Caco-2 (cell line): ENCODE measurements around the gene BMP8A. TPM values are rescaled to one million over a fixed set of nuclear protein-coding genes. Genes with fewer than 3 reads are reported as not detected.

Experiments
- BruUV-seq: library from RNA; stranded (reverse); fragments of 400-500 nt; replicated peaks from 2 replicates; lab custom pipeline; 2021; lab: Mats Ljungman, UMichigan
- CTCF ChIA-PET: fragments of 300-600 bp; sonication (Branson Sonifier 250); formaldehyde crosslinking; loops from one replicate; lab custom pipeline; 2022; ENCODE audit warnings: antibody characterized with exemption; lab: Charles Lee
- POLR2A ChIA-PET: fragments of 300-600 bp; sonication (Branson Sonifier 250); formaldehyde crosslinking; loops from one replicate; lab custom pipeline; 2022; ENCODE audit warnings: antibody characterized with exemption; lab: Charles Lee
- DNase-seq, 2 experiments: peaks; one replicate each; pipeline versions ENCODE4 v3.0.0 to v3.0.0-alpha.2; 2020 to 2022
- H3K27me3 ChIP-seq: replicated peaks from 2 replicates; pipeline ENCODE4 v1.6.0; 2011; ENCODE audit warnings: low read length; ENCODE audit not compliant: control insufficient read depth, insufficient read depth
- H3K36me3 ChIP-seq: 2 replicates; pipeline ENCODE4 v1.5.1; 2011; ENCODE audit warnings: low read length; ENCODE audit not compliant: control insufficient read depth, insufficient read depth
- H3K4me1 ChIP-seq: fragments of 250-450 bp; sonication (Bioruptor Pico); 2 replicates; pipeline ENCODE4 v1.5.1; 2020; ENCODE audit warnings: mild to moderate bottlenecking
- H3K4me3 ChIP-seq: 2 replicates; pipeline ENCODE4 v1.5.1; 2011; ENCODE audit warnings: low read depth, mild to moderate bottlenecking, control low read depth, low read length
- H3K9me3 ChIP-seq: fragments of 250-450 bp; sonication (Bioruptor Pico); 2 replicates; pipeline ENCODE4 v1.5.1; 2020; ENCODE audit warnings: mild to moderate bottlenecking, moderate library complexity
- H3K27ac Mint-ChIP-seq: one replicate; pipeline ENCODE4 v1.8.0; 2022; ENCODE audit warnings: mixed read lengths; ENCODE audit not compliant: unreplicated experiment
- H3K27me3 Mint-ChIP-seq: one replicate; pipeline ENCODE4 v1.8.0; 2022; ENCODE audit warnings: mixed read lengths; ENCODE audit not compliant: insufficient read depth, unreplicated experiment
- H3K36me3 Mint-ChIP-seq: one replicate; pipeline ENCODE4 v1.8.0; 2022; ENCODE audit warnings: mild to moderate bottlenecking, mixed read lengths; ENCODE audit not compliant: insufficient read depth, unreplicated experiment
- H3K4me1 Mint-ChIP-seq: one replicate; pipeline ENCODE4 v1.8.0; 2022; ENCODE audit warnings: low read depth, mixed read lengths; ENCODE audit not compliant: unreplicated experiment
- H3K4me3 Mint-ChIP-seq: one replicate; pipeline ENCODE4 v1.8.0; 2022; ENCODE audit warnings: mild to moderate bottlenecking, moderate library complexity, mixed read lengths; ENCODE audit not compliant: unreplicated experiment
- H3K9me3 Mint-ChIP-seq: one replicate; pipeline ENCODE4 v1.8.0; 2022; ENCODE audit warnings: mixed read lengths; ENCODE audit not compliant: unreplicated experiment
- intact Hi-C: fragments of 100-400 bp; cut with micrococcal nuclease; formaldehyde crosslinking; loops from one replicate; pipeline ENCODE4 v1.10.0; 2022; ENCODE audit not compliant: unreplicated experiment
- total RNA-seq: library from RNA; stranded (reverse); gene quantifications from 2 replicates; pipeline ENCODE4 v1.2.3, GENCODE V29; 2022
- TF ChIP-seq, protein P1 (sequence below), 2 experiments: fragments of 200-600 bp in 1 of 2; IDR thresholded peaks; 1 replicate in 1 of 2; 2 replicates in 1 of 2; pipeline versions ENCODE4 v1.5.1 to v1.8.0; 2011 to 2022; ENCODE audit warnings: antibody characterized with exemption in 1 of 2, control low read depth in 1 of 2, inconsistent platforms in 1 of 2, low read depth in 1 of 2, low read length in 1 of 2, mild to moderate bottlenecking in 1 of 2, moderate library complexity in 1 of 2; ENCODE audit not compliant: insufficient read depth in 1 of 2, severe bottlenecking in 1 of 2, unreplicated experiment in 1 of 2

The BMP8A gene
- total RNA-seq, 1 experiment from 2014 or later, result 3.2 TPM

DNA sequence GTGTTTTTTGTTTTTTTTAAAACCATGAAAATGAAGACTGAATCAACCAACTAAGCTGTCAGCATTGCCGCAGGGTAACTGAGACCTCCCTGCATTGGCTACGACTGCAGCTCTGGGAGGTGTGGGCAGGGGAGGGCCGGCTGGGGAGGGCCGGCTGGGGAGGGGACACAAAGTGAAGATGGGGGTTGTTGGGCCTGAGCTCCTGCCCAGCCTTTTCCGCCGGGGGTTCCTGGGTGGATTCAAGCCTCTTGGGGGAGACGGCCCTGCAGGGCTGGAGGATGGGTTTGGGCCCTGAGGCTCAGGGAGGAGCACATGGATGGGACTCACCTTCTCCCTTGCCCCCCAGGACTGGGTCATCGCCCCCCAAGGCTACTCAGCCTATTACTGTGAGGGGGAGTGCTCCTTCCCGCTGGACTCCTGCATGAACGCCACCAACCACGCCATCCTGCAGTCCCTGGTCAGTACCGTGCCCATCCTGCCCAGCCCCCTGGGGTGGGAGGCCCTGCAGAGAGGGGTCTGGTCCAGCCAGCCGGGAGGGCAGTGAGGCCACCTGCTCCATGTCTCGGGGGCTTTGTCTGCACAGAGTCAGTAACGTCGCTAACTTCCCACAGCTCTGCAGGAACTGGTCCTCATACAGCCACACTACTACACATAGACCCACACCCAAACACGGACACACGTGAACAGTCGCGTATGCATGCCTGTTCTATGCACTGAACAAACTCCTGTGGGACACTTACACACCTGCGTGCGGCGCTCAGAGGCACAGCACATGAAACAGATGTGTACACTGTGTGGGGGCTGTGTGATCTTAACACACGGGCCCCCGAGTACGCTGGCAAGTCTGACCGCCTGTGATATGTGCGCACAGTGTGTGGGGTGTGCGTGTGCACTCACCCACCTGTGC is 31.5 kb downstream of the BMP8A start:
- Histone ChIP-seq H3K27me3 (no peaks in the 10 kb centered on the region), H3K36me3 (no peaks in the 10 kb centered on the region), H3K9me3 (no peaks in the 10 kb centered on the region), H3K4me1 (no peaks in the 10 kb centered on the region), H3K4me3 (no peak overlapping the region)
- Mint-ChIP-seq H3K27me3 (no peaks in the 10 kb centered on the region), H3K9me3 (no peaks in the 10 kb centered on the region), H3K36me3 (peaks cover 14% of the 10 kb centered on the region), H3K4me1 (peaks cover 7% of the 10 kb centered on the region), H3K27ac (no peak overlapping the region), H3K4me3 (no peak overlapping the region)
- TF ChIP-seq, protein P1, sequence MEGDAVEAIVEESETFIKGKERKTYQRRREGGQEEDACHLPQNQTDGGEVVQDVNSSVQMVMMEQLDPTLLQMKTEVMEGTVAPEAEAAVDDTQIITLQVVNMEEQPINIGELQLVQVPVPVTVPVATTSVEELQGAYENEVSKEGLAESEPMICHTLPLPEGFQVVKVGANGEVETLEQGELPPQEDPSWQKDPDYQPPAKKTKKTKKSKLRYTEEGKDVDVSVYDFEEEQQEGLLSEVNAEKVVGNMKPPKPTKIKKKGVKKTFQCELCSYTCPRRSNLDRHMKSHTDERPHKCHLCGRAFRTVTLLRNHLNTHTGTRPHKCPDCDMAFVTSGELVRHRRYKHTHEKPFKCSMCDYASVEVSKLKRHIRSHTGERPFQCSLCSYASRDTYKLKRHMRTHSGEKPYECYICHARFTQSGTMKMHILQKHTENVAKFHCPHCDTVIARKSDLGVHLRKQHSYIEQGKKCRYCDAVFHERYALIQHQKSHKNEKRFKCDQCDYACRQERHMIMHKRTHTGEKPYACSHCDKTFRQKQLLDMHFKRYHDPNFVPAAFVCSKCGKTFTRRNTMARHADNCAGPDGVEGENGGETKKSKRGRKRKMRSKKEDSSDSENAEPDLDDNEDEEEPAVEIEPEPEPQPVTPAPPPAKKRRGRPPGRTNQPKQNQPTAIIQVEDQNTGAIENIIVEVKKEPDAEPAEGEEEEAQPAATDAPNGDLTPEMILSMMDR (IDR thresholded peaks at IDR 0.05; ENCODE audit: insufficient read depth in 1 of 2, low read depth in 1 of 2, low read length in 1 of 2, severe bottlenecking in 1 of 2, unreplicated experiment in 1 of 2), result no peak
- intact Hi-C loops, result no loop called here
- BruUV-seq, result no TSS peak
- DNase-seq, result no peak
- POLR2A ChIA-PET, result no interaction called here
- CTCF ChIA-PET, result no interaction called here

DNA sequence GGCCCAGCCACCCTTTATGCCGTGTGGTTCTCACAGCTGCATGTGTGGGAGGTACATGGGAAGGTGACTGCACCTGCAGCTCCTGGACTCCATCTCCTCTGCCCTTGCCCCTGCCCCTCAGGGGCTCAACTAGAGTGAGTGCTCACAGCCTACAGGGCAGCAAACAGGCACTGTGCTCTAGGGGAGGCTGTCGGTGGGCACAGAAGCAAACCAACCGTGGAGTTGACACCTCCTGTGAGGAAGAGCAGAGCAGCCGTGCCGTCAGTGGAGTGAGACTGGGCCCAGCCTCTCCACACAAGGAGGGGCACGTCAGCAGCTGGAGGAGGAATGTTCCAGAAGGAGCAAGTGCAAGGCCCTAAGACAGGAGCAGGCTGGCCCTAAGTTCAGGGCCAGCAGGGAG is 32.7 kb downstream of the BMP8A start:
- H3K4me3 Mint-ChIP-seq, result no peak overlapping the region
- H3K27me3 ChIP-seq, result no peaks in the 10 kb centered on the region
- POLR2A ChIA-PET, result no interaction called here
- H3K27ac Mint-ChIP-seq, result no peak overlapping the region
- H3K4me1 ChIP-seq, result no peaks in the 10 kb centered on the region
- no peaks in the 10 kb centered on the region for H3K9me3 ChIP-seq
- CTCF ChIA-PET, result no interaction called here
- no peak for DNase-seq
- TF ChIP-seq, protein P1 (IDR thresholded peaks at IDR 0.05; ENCODE audit: insufficient read depth in 1 of 2, low read depth in 1 of 2, low read length in 1 of 2, severe bottlenecking in 1 of 2, unreplicated experiment in 1 of 2), result no peak
- no peak overlapping the region for H3K4me3 ChIP-seq
- peaks cover 12% of the 10 kb centered on the region for H3K36me3 Mint-ChIP-seq
- H3K36me3 ChIP-seq, result no peaks in the 10 kb centered on the region
- BruUV-seq, result no TSS peak
- no peaks in the 10 kb centered on the region for H3K9me3 Mint-ChIP-seq
- peaks cover 4% of the 10 kb centered on the region for H3K4me1 Mint-ChIP-seq
- intact Hi-C loops, result no loop called here
- H3K27me3 Mint-ChIP-seq, result no peaks in the 10 kb centered on the region

DNA sequence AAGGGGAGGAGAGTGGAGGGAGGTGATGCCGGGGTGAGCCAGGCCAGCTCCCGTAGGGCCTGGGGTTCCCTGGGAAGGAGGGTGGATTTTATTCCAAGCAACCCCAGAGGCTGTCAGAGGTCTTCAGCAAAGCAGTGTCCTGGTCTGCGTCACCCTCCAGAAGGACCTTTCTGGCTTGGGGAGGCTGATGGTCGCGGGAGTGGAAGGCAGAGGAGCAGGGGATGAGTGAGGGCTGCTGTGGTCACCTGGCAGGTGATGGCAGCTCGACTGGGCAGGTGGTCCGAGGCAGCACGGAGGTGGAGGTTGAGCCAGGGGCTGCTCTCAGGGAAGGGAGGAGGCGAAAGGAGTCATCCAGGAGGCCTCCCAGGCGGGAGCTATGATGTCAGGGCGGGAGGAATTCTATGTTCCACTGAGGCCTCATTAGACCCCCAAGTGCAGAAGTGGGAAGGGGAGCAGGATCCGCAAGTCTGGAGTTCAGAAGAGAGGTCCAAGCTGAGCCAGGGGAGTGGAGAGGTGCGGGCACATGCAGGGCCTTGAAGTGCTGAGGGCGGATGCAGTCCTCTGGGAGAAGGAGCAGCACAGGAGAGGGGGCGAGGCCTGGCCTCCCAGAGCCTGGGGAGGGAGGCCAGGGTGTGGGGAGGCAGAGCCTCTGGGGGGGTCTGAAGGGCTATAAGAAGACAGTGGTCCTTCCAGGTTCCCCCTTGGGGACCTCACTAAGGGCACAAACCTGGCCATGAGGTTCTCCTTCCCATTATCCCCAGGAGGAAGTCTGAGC is 33.3 kb downstream of the BMP8A start:
- H3K9me3 Mint-ChIP-seq, result no peaks in the 10 kb centered on the region

More for the DNA sequence above, 33.3 kb downstream of the BMP8A start:
- Histone ChIP-seq H3K9me3 (no peaks in the 10 kb centered on the region), H3K4me3 (no peak overlapping the region), H3K27me3 (no peaks in the 10 kb centered on the region), H3K4me1 (no peaks in the 10 kb centered on the region), H3K36me3 (no peaks in the 10 kb centered on the region)
- Mint-ChIP-seq H3K27ac (no peak overlapping the region), H3K36me3 (peaks cover 10% of the 10 kb centered on the region), H3K27me3 (no peaks in the 10 kb centered on the region), H3K4me3 (no peak overlapping the region), H3K4me1 (no peaks in the 10 kb centered on the region)
- CTCF ChIA-PET, result no interaction called here
- no peak for DNase-seq
- BruUV-seq, result no TSS peak
- TF ChIP-seq, protein P1 (IDR thresholded peaks at IDR 0.05; ENCODE audit: insufficient read depth in 1 of 2, low read depth in 1 of 2, low read length in 1 of 2, severe bottlenecking in 1 of 2, unreplicated experiment in 1 of 2), result no peak
- POLR2A ChIA-PET, result no interaction called here
- intact Hi-C loops, result no loop called here
